ENCODE measurements around the gene RCOR1. TPM values are rescaled to one million over a fixed set of nuclear protein-coding genes. Genes with fewer than 3 reads are reported as not detected.
"Not testable (repeated sequence)": the region's sequence is repeated elsewhere in the genome, so short reads cannot be mapped to it uniquely, and the experiment has no call there.

RCOR1 gene
- total RNA-seq, 1 donor from 2014 or later: 43.6 TPM

GRCh38 chr14:102548616-102549240 lies 43.7 kb upstream of the RCOR1 start:
- H3K36me3 ChIP-seq: no peaks in the 10 kb centered on the region
- H3K4me3 ChIP-seq: no peak overlapping the region
- TF ChIP-seq CTCF (IDR thresholded peaks at IDR 0.05): no peak
- H3K27ac ChIP-seq: no peak overlapping the region
- H3K27me3 ChIP-seq: peaks cover 22% of the 10 kb centered on the region
- intact Hi-C loops (cut with DNase I): no loop called here
- no peaks in the 10 kb centered on the region for H3K9me3 ChIP-seq
- no peak for DNase-seq
- no peak for ATAC-seq
- peaks cover 2% of the 10 kb centered on the region for H3K4me1 ChIP-seq

- H3K36me3 ChIP-seq; H3K4me3 ChIP-seq; ATAC-seq; H3K9me3 ChIP-seq; DNase-seq; H3K4me1 ChIP-seq; H3K27me3 ChIP-seq; intact Hi-C loops (cut with DNase I); H3K27ac ChIP-seq: not testable (repeated sequence)
These were observed 41.5 kb upstream of the RCOR1 start for GRCh38 chr14:102550927-102551401.

- no peak overlapping the region for H3K27ac ChIP-seq
- intact Hi-C loops (cut with DNase I): no loop called here
- H3K4me3 ChIP-seq: no peak overlapping the region
- no peaks in the 10 kb centered on the region for H3K9me3 ChIP-seq
- H3K27me3 ChIP-seq: no peaks in the 10 kb centered on the region
- ATAC-seq: no peak
- H3K4me1 ChIP-seq: no peaks in the 10 kb centered on the region
- H3K36me3 ChIP-seq: no peaks in the 10 kb centered on the region
- TF ChIP-seq CTCF (IDR thresholded peaks at IDR 0.05): no peak
- no peak for DNase-seq
These were observed 40.3 kb upstream of the RCOR1 start for GRCh38 chr14:102551995-102552705.

- Histone ChIP-seq H3K4me3 (peak overlapping the region; percentile 90), H3K4me1 (no peaks in the 10 kb centered on the region), H3K36me3 (no peaks in the 10 kb centered on the region), H3K9me3 (no peaks in the 10 kb centered on the region), H3K27me3 (no peaks in the 10 kb centered on the region), H3K27ac (peak overlapping the region; percentile 78)
- DNase-seq: peak; percentile 86
- TF ChIP-seq CTCF (IDR thresholded peaks at IDR 0.05): no peak
- ATAC-seq: peak; percentile 85
- intact Hi-C loops (cut with DNase I): no loop called here
These were observed 37.3 kb upstream of the RCOR1 start for GRCh38 chr14:102554821-102555819.

- intact Hi-C loops (cut with DNase I): no loop called here
- Histone ChIP-seq H3K27me3 (no peaks in the 10 kb centered on the region), H3K4me3 (no peak overlapping the region), H3K4me1 (no peaks in the 10 kb centered on the region), H3K36me3 (no peaks in the 10 kb centered on the region), H3K9me3 (no peaks in the 10 kb centered on the region), H3K27ac (no peak overlapping the region)
- no peak for ATAC-seq
- TF ChIP-seq CTCF (IDR thresholded peaks at IDR 0.05): no peak
- no peak for DNase-seq
These were observed 36.3 kb upstream of the RCOR1 start for GRCh38 chr14:102556098-102556677.

Measured in upper lobe of right lung (tissue), 1 donor.